GM21447 (cell line): ENCODE measurements around the gene PRPF38A.
"Not testable (repeated sequence)": the region's sequence is repeated elsewhere in the genome, so short reads cannot be mapped to it uniquely, and the experiment has no call there.

Experiments
- ATAC-seq: cut with Tn5 transposase; IDR thresholded peaks from one replicate; pipeline ENCODE4 v1.9.1; 2021; ENCODE audit not compliant: unreplicated experiment

The PRPF38A gene

DNA sequence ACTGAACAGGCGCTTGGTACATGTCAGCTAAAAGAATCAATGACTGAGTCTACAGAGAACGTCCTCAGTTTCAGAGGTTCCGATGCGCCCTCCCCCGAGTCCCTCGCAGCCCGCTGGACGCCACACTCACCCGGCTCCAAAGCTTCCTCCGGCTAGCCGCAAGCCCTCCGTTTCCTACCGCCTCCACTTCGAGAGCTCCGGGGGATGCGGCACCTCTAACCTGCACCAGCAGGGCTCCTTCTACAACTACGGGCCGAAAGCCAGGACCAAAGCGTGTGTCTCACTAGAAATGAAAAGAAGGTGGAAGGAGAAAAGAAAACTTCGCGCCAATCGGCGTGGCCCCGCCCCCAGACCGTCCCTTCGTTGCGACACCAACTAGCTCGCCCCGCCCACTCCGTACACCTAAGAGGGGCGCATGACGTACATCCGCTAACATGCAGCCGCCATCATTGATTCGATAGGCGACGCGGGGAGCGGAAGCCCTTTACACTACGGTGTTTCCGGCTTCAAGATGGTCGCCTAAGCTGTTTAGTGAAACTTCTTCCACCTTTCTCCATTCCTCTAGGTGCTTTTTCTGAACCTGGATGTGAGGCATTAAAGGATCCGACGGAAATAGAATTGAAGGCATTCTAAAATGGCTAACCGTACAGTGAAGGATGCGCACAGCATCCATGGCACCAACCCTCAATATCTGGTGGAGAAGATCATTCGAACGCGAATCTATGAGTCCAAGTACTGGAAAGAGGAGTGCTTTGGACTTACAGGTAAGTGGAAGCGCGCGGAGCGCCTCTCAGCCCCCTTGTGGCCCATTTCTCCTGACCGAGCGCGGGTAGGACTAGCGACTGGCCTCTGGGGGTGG is at the start of gene PRPF38A, which contains the start of gene ORC1:
Gene PRPF38A, plus strand, starts transcription at position 487 of the 859 bp plus-strand sequence. Its CDS starts 148 bp downstream, at position 635.
Gene ORC1, minus strand, starts transcription at position 308 of the 859 bp plus-strand sequence. CDS start 2,200 bp downstream, outside the sequence.
- peak; percentile 95 for ATAC-seq

- ATAC-seq: no peak
These were observed 49.0 kb upstream of the PRPF38A start for GRCh38 chr1:52355436-52355835.

DNA sequence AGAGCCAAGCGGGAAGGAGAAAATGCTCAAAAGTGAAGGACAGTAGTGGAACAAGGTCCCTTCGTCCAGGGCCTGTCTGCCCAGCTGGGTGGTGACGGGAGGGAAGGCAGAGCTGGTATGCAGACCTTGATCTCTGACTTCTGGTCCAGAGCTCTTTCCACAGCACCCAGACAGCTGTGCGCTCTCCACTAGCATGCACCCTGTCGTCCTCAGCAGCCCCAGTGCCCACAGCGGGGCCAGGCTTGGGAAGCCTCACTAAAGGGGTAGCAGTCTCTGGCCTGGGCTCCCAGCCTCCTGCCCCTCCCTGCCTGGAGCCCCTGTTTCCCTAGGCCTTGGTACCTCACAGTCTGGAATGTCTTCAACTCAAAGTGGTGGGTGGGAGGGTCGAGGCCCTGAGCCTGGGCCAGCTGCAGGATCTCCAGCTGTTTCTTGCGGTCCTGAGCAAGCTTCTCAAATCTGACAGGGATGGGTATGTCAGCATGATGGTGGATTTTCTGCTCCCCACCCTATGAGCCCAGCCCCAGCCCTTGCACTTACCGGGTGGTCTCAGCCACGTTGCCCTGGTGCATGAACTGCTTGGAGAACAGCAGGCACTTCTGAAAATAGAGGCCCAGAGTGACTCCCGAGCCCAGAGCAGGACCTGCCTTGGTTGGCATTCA is 48.4 kb upstream of the PRPF38A start:
- no peak for ATAC-seq

GRCh38 chr1:52356818-52357355 is 47.5 kb upstream of the PRPF38A start:
- ATAC-seq: no peak

DNA sequence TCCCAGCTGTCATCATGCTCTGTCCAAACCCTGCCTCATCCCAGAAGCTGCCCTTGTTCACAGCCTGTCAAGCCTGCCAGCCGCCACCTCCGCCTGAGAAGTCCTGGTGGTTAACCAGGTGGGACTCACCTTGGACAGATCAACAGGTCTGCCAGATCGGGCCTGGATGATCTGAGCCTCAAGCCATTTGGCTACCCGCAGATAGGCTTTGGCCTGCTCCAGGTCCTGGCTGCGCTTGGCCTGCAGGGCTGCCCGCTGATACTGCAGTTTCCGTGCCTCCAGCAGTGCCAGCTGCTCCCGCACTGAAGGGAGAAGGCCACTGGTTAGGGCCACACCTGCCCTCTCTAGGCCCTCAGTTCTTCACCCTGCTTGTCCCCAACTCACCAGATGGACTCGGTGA is 47.0 kb upstream of the PRPF38A start:
- no peak for ATAC-seq

GRCh38 chr1:52358851-52359497 is 45.4 kb upstream of the PRPF38A start:
- ATAC-seq: no peak

DNA sequence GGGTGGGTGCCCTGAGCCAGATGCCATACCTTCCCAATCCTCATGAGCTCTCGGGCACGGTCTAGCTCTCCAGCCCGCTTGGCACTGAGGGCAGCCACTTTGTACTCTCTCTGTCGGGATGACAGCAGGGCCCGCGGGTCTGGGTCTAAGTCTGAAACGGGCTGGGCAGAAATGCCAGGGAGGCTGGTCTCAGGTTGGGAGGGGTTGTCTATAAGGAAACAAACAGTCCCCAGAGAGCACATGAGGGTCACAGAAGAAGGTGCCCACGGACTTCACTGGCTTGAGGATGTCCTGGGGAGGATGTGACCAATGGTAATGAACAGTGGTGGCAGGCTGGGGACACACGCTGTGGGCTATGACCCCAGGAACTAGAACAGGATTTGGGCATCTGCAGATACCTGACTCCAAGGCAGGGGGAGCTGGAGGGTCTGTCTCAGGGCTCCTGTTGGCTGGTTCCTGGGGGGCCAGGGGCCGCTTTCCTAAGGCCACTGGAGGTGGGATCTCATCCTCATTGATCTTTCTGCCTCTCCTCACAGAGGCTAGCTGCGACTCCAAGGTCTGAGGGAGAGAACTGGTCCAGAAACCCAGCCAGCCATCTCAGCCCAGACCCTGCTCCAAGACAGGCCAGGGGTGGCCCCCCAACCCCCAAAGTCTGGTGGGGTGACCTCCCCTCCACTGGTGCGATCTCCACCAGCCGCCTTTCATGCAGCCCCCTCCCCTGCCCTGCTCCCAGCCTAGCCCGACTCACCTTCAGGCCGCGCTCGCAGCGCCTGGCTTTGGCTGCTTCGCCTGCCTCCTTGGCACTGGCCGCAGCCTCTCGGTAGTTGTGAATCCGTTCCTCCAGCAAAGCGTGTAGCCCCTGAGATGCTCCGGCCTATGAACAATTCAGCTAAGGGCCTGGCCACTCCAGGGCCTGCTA is 44.5 kb upstream of the PRPF38A start:
- no peak for ATAC-seq

DNA sequence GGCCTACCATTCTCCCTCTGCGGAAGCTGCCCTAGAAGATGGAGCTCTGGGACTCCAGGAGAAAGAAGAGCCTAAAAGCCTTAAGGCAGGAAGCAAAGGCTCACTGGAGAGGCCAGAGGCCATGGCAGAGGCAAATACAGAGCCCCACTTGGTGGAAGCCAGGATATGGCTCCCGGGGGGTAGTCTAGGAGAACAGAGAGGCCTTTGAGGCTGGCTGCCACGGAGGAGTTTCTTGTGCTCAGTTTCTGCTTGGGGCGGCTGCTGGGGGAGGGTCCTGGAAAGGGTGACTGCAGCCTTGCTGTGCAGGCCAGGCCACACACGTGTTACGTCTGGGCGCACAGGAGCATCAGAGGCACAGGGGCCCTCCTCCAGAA is 43.8 kb upstream of the PRPF38A start:
- no peak for ATAC-seq

DNA sequence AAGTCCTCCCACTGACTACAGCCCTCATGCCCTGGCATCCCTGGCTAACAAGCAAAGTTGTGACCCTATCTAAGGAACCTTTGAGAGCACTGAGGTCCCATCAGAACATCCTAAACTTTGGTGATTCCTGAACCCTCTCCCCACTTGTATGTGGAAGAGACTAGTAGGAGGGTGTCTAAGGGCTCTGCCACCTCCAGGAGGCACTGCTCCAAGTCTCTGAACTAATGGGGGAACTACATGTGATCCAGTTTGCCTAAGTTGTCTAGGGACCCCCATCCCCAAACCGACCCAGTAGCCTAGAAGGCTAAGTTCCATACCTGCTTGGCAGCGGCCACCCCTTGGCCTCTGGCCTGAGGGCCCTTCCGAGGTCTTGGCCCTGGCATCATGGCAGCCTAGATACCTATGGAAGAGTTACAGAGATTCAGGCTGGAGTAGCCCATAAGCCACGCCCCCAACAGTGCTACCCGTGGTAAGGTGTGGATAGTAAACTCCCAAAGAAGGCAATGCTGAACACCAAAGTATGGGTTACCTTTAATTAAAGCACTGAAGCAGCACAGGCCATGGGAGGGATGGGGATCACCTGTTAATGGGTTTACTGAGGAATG is 40.1 kb upstream of the PRPF38A start:
- ATAC-seq: no peak

DNA sequence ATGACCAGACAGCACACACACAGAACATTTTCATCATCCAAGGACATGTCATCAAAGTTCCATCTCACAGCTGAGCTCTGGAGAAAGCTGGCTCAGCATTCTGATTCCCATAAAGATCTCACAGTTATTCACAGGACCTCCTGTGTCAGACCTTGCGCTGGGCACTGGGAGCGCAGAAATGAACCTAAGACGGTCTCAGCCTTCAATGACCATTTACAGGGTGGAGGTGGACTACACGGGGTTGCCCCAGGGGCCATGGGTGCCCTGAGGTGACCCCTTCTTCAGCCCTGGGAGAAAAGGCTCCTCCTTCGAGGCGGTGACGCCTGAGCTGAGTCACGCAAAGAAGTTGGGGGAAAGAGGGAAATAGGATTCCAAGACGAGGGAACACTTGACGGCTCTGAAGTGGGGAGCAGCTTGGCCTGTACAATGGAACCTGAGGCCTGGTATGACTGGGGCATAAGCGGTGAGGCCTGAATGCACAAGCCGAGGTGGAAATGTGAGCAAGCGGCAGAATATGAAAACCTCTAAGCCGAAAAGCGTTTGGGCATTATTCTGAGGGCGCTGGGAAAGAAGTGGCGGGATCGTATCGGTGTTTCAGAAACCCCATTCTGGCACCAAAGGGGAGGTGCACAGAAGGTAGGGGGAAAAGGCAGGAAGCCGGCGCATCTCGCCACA is 39.2 kb upstream of the PRPF38A start:
- no peak for ATAC-seq

DNA sequence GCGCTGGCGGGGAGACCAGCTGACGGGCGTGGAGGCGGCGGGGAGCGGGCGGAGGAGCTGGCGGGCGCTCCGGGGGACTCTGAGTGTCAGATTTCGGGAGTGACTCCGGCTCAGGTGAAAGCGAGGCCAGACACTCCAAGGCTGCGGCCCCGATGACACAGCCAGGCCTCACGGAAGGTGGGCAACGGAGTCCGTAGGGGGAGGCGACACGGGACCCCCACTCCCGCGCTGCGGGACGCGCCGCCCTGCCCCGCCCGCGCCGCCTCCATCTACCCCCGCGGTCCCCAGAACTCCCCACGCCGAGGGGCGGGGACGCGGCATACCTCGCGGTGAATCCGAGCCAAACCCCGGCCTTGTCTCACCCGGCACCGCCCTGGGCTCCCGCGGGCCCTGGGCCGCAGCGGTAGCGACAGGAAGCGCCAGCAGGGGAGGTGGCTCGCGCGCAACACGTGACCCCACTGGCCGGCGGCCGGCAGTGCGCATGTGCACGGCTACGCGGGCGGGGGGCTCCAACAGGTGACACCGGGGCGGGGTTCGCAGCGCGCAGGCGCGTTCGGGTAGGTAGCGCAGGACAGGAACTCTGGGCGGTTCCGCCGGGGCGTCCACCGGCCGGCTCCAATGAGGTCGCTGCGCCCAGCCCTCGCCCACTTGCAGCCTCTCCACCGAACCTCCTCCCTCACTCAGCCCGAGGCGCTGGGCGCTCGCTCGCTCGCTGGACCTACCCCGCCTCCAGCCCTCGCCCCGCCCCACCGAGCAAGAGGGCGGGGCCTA is 38.5 kb upstream of the PRPF38A start, which contains the start of gene CC2D1B:
Gene CC2D1B, minus strand, starts transcription at position 460 of the 771 bp plus-strand sequence. CDS start 1,585 bp downstream, outside the sequence.
- peak; percentile 83 for ATAC-seq

DNA sequence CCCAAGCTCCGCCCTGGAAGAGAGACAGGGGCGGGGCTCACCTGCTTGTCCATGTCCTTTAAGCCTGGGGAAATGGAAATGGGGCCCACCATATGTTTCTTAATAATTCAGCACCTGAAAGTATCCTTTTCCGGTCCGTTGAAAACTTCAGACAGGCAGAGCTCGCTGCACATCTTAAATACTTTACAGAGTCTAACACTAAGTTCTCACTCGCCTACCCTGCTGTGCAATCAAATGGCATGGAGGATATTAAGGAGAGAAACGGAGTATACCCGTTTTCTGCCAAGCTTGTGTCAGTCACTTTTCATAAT is 37.9 kb upstream of the PRPF38A start:
- no peak for ATAC-seq

DNA sequence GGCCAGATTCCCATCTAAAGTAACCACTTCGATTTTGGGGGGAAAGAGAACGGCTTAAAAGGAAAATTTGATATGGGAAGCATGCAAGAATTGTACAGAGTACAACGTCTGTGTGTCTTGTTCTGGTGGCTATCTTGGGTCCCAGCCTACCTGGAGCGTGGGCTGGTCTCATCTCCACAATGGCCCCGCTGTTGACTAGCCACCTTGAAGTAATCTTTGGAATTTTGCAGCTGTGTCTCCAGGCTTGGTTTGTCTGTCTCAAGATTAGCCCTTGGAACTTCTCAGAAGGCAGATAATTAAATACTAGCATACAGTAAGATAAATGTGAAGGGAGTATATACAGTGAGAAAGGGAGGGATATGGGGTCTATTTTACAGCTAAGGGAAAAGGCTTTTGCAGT is 37.1 kb upstream of the PRPF38A start:
- ATAC-seq: no peak

- no peak for ATAC-seq
These were observed 35.8 kb upstream of the PRPF38A start for GRCh38 chr1:52368383-52369172.

DNA sequence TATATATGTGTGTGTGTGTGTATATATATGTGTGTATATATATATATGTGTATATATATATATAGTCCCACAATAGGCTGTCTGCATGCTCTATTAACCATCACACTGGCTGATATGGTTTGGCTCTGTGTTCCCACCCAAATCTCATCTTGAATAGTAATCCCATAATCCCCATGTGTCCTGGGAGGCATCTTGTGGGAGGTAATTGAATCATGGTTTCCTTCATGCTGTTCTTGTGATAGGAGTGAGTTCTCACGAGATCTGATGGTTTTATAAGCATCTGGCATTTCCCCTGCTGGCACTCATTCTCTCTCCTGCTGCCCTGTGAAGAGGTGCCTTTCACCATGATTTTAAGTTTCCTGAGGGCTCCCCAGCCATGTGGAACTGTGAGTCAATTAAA is 34.6 kb upstream of the PRPF38A start:
- ATAC-seq: not testable (repeated sequence)

DNA sequence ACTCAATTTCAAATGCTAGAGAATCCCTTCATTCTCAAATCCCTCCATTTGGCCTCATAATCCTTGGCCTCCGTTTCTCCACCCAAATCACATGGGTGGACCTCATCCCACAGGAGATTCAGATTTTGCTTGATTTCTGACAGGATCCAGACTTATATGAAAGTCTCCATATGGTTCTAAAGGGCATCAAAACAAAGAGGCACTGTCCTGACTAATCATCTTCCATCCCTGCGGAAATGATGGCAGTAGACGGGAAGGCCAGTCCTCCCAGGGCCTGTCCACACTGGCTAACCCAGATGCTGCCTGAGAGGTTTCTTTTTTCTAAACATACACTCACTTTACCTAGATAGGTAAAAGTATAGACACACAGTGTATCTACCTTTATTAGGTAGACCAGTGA is 19.0 kb upstream of the PRPF38A start:
- ATAC-seq: no peak

DNA sequence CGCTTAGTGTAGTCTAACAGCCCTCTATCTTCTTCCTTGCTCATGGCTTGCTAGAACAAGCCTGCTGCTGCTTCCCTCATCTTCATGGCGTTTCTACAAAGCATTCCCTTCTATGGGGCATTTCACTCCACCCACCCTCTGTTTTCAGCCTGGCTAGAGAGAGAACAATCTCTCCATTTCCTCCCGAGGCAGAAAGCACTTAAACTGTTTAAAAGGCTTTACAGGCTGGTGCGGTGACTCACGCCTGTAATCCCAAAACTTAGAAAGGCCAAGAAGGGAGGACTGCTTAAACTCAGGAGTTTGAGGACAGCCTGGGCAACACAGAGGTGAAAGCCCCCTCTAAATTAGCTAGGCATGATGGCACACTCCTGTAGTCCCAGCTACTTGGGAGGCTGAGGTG is 17.9 kb upstream of the PRPF38A start:
- no peak for ATAC-seq

GRCh38 chr1:52393174-52393573 is 11.2 kb upstream of the PRPF38A start:
- ATAC-seq: no peak
